A549 treated with AZD2906 at 1 μM for 4 hours (cell line): Measurements from ENCODE around the gene KYAT1. TPM values are rescaled to one million over a fixed set of nuclear protein-coding genes. Genes with fewer than 3 reads are reported as not detected.

Experiments
- total RNA-seq: library from RNA; stranded (reverse); fragments of 200-300 nt; extraction: Qiagen RNA extraction; gene quantifications from 5 replicates; pipeline ENCODE4 v1.2.3, GENCODE V29; 2022

KYAT1 gene
- total RNA-seq, result 9.8 to 15.3 TPM (median 13.1 TPM) in 5 replicates

GRCh38 chr9:128881884-128882676, at the start of gene KYAT1, which contains the start of gene LRRC8A:
Gene KYAT1 (minus strand): TSS chr9:128881950. CDS start chr9:128845405, 36,545 bp downstream.
Gene LRRC8A (plus strand): TSS chr9:128882133. CDS start chr9:128907165, 25,032 bp downstream.

DNA sequence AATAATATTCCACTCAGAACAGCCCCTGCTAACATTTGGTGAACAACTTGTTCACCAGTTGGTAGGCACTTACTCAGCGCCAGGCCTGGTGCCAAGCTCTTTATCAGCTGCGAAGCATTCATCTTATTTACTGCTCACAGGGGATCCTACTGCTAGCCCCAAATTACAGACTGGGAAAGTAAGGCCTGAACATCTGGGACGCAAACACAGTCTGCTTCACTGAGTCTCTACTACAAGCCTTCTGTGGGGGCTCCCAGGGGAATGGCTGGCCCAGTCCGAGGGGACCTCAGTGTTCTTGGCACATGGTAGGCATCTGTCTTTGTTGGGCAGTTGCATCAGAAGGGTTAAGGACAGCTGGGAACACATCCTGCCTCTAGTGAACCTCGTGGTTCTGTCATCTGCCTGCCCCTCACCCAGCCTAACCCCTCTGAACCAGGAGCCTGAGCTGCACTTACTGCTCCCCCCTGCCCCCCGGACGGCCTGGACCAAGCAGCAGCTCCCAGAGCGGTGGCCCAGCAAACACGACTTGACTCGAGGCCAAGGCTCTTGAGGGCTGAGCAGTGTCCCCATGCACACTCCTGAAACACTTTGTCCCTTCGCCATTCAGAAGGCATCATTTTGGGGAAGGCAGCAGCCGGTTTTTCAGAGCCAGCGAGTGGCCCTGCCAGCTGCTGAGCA, 38.8 kb upstream of the KYAT1 start, which contains the start of gene PHYHD1:
TSS of gene PHYHD1 (plus strand) at position 602 of the 678 bp plus-strand sequence. CDS start 1,342 bp downstream, outside the sequence.

GRCh38 chr9:128829477-128830251, 52.1 kb downstream of the KYAT1 start, which contains the start of gene SPOUT1:
Gene SPOUT1 (minus strand): TSS chr9:128829794. CDS start chr9:128829780, 14 bp downstream.

DNA sequence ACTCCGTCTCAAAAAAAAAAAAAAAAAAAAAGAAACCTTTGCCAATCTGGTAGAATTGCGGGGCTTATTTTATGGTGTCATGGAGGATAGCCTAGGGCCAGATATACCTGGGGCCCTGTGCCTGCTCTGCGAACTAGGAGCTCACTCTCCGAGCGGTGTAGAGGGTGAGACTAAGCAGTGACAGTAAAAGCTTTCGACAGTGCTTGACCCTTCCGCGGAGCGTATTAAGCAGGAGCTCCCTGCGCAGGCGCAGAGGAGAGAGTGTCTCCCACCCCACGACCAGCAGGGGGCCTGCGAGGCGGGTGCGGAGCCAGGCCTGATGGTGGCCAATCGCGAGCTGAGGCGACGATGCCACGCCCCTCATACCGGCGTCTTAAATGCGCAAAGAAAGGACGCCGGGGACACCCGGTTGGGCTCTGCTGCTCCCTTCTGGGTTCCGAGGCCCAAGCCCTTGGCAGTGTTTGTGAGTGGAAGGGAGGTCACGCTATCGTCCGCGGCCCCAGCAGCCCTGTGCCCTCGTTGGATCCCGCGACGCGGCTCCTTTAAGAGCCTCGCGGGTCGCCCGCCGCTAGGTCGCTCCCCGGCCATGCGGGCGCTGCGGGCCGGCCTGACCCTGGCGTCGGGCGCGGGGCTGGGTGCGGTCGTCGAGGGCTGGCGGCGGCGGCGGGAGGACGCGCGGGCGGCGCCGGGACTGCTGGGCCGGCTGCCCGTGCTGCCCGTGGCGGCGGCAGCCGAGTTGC, 63.5 kb downstream of the KYAT1 start, which contains the start of gene ENDOG:
TSS of gene ENDOG (plus strand) at position 402 of the 740 bp plus-strand sequence. CDS start at position 587, 185 bp downstream.

DNA sequence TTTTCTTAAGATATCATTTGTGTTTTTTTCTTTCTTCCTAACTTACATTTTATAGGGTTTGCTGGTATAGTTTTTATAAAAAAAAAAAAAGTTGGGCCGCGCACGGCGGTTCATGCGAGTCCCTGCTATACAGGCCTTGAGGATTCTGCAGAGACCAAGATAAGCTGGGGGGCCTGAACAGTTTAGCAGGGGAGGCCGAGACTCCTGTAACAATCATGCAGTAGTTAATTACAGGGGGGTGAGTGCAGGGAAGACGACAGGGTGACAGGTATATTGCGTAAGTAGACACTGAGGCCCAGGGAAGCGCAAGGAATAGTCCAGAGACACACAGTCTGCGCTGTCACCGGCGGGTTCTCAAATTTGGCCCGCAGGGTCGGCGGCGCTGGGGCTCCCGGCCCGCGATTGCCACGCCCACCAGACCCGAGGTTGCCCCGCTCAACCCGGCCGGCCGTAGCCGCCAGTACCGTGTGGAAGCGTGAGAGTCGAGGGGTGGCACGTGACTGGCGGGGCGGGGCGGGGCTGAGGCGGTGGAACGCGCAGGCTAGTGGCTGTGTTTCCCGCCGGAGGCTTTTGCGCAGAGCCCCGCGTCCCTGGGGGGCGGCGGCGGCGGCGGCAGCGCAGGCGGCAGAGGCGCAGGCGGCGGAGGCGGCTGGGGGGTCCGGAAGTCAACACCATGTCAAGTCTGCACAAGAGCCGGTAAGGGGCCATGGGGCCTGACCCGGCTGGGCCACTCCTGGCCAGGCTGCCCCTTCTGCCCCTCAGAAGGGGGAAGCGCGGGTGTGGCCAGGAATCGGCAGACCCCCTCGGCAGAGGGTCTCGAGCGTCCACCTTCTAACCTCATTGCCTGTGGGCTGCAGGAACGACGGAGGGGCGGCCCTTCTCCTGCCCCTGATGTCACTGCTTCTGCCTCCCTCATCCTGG, 94.8 kb downstream of the KYAT1 start, which contains the start of gene TBC1D13:
TSS of gene TBC1D13 (plus strand) at position 573 of the 921 bp plus-strand sequence. CDS start at position 674, 101 bp downstream.

Other genes starting within 250 kb of the KYAT1 start
- 98.9 to 149 TPM (median 138 TPM) in 5 replicates for gene DYNC2I2, start 225.1 kb downstream of the KYAT1 start, total RNA-seq
- gene SET, start 192.7 kb downstream of the KYAT1 start, total RNA-seq, result 374 to 503 TPM (median 376 TPM) in 5 replicates
- gene PKN3, start 179.4 kb downstream of the KYAT1 start, total RNA-seq, result 13.1 to 18.5 TPM (median 16.8 TPM) in 5 replicates
- 65.4 to 100.0 TPM (median 97.3 TPM) in 5 replicates for gene ZDHHC12, start 157.8 kb downstream of the KYAT1 start, total RNA-seq
- gene ZER1, start 110.0 kb downstream of the KYAT1 start, total RNA-seq, result 14.9 to 18.2 TPM (median 16.2 TPM) in 5 replicates
- 20.2 to 22.3 TPM (median 20.8 TPM) in 5 replicates for gene TBC1D13, start 94.7 kb downstream of the KYAT1 start, total RNA-seq
- 16.5 to 37.5 TPM (median 36.8 TPM) in 5 replicates for gene ENDOG, start 63.5 kb downstream of the KYAT1 start, total RNA-seq
- gene SPOUT1, start 52.2 kb downstream of the KYAT1 start, total RNA-seq, result 19.6 to 51.4 TPM (median 47.7 TPM) in 5 replicates
- 132 to 153 TPM (median 147 TPM) in 5 replicates for gene LRRC8A, start 183 bp upstream of the KYAT1 start, total RNA-seq
- 0.20 to 0.33 TPM (median 0.25 TPM) in 5 replicates for gene PHYHD1, start 39.0 kb upstream of the KYAT1 start, total RNA-seq
- gene DOLK, start 65.7 kb upstream of the KYAT1 start, total RNA-seq, result 36.8 to 41.3 TPM (median 40.6 TPM) in 5 replicates
- 37.8 to 45.1 TPM (median 42.4 TPM) in 5 replicates for gene NUP188, start 65.7 kb upstream of the KYAT1 start, total RNA-seq
- gene SH3GLB2, start 146.4 kb upstream of the KYAT1 start, total RNA-seq, result 36.8 to 53.7 TPM (median 48.5 TPM) in 5 replicates
- 13.1 to 17.7 TPM (median 14.9 TPM) in 5 replicates for gene MIGA2, start 154.7 kb upstream of the KYAT1 start, total RNA-seq
- gene DOLPP1, start 199.2 kb upstream of the KYAT1 start, total RNA-seq, result 17.8 to 20.7 TPM (median 19.3 TPM) in 5 replicates
- gene CRAT, start 228.8 kb upstream of the KYAT1 start, total RNA-seq, result 24.9 to 30.3 TPM (median 29.8 TPM) in 5 replicates
- 120 to 136 TPM (median 128 TPM) in 5 replicates for gene PTPA, start 229.5 kb upstream of the KYAT1 start, total RNA-seq